GM12892 (cell line): Measurements from ENCODE around the gene DGCR8.

Experiments used
- POLR2A ChIP-seq: IDR thresholded peaks from 2 replicates; pipeline ENCODE4 v1.6.1; 2011; ENCODE audit warnings: low read depth, low read length, control low read depth
- POLR2AphosphoS5 ChIP-seq: IDR thresholded peaks from 2 replicates; pipeline ENCODE4 v1.6.1; 2011; ENCODE audit warnings: low read depth, low read length, control low read depth
- TAF1 ChIP-seq: IDR thresholded peaks from 2 replicates; pipeline ENCODE4 v1.6.1; 2011; ENCODE audit warnings: low read depth, mild to moderate bottlenecking, control low read depth, low read length, borderline replicate concordance

DNA sequence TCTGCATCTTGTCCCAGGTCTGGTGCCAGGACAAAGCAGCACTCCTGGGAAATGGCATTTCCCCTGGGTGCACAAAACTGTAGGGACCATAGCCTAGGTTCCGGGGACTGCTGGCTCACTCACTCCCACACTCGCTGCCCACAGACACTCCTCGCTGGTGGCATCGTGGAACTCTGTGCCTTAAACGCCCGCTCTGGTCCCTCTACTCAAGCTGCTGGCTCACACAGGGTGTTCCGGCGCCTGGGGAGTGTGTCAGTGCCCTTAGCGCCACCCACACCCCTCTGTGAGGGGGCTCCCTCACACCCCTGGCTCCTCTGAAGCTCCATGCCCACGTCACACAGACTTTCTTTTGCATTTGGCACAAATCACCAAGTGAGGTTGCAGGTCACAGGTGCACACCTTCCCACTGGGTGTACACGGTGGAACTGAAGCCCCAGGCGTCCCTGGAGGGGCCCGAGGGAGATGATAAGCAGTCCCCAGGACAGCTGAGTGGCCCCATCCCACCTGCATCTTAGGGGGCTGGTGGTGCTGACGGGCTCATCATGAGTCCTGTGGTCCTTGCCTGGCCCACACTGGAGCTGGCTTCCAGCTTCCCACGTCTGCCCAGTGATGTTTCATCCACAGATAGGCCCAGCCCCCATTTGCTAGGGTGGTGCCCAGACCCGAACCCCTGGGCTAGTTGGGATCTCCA, 23.2 kb upstream of the DGCR8 start:
- TF ChIP-seq POLR2AphosphoS5 (no peak), POLR2A (no peak), TAF1 (no peak)
